WI38 (cell line): ENCODE results near the gene TBC1D20.

Source experiments
- H3K4me3 ChIP-seq: 2 replicates; pipeline ENCODE4 v1.5.1; 2011; ENCODE audit warnings: low read depth, mild to moderate bottlenecking, control low read depth, low read length
- CTCF ChIP-seq: IDR thresholded peaks from 2 replicates; pipeline ENCODE4 v1.5.1; 2012; ENCODE audit warnings: low read depth, mild to moderate bottlenecking, control low read depth, low read length

The TBC1D20 gene

GRCh38 chr20:407133-407952 lies 55.0 kb downstream of the TBC1D20 start:
- no peak for TF ChIP-seq CTCF
- peak overlapping the region; percentile 98 for H3K4me3 ChIP-seq

- TF ChIP-seq CTCF: no peak
- peak overlapping the region; percentile 98 for H3K4me3 ChIP-seq
Observed at GRCh38 chr20:406200-407132, 55.9 kb downstream of the TBC1D20 start.

GRCh38 chr20:404088-404487 lies 58.2 kb downstream of the TBC1D20 start:
- H3K4me3 ChIP-seq: no peak overlapping the region
- TF ChIP-seq CTCF: no peak

GRCh38 chr20:403582-403957 lies 58.8 kb downstream of the TBC1D20 start:
- TF ChIP-seq CTCF: no peak
- no peak overlapping the region for H3K4me3 ChIP-seq

GRCh38 chr20:402898-403581 lies 59.3 kb downstream of the TBC1D20 start:
- H3K4me3 ChIP-seq: no peak overlapping the region
- no peak for TF ChIP-seq CTCF

GRCh38 chr20:402496-402885 lies 59.8 kb downstream of the TBC1D20 start:
- no peak overlapping the region for H3K4me3 ChIP-seq
- TF ChIP-seq CTCF: no peak
